NCI-H345 treated with DMSO at 0.1 percent for 48 hours (cell line): ENCODE results near the gene MMP25.
"Not testable (repeated sequence)": the region's sequence is repeated elsewhere in the genome, so short reads cannot be mapped to it uniquely, and the experiment has no call there.

ENCODE experiments used
- DNase-seq: peaks from one replicate; lab custom pipeline; 2025; ENCODE audit not compliant: unreplicated experiment; lab: John Stamatoyannopoulos, UW

The MMP25 gene

GRCh38 chr16:3053330-3053710 lies 7.0 kb downstream of the MMP25 start:
- DNase-seq = not testable (repeated sequence)

- no peak for DNase-seq
Observed at GRCh38 chr16:3054965-3055733, 8.8 kb downstream of the MMP25 start.

- not testable (repeated sequence) for DNase-seq
Observed at GRCh38 chr16:3055734-3056115, 9.4 kb downstream of the MMP25 start.

- DNase-seq = no peak
Observed at GRCh38 chr16:3056336-3057180, 10.2 kb downstream of the MMP25 start.

- no peak for DNase-seq
Observed at GRCh38 chr16:3057181-3058138, 11.1 kb downstream of the MMP25 start.

GRCh38 chr16:3058139-3059030 lies 12.0 kb downstream of the MMP25 start:
- no peak for DNase-seq

GRCh38 chr16:3059041-3059722 lies 12.8 kb downstream of the MMP25 start:
- peak; percentile 56 for DNase-seq

GRCh38 chr16:3059723-3060242 lies 13.4 kb downstream of the MMP25 start:
- no peak for DNase-seq

- DNase-seq = no peak
Observed at GRCh38 chr16:3060339-3061127, 14.2 kb downstream of the MMP25 start.

GRCh38 chr16:3062553-3062952 lies 16.2 kb downstream of the MMP25 start:
- DNase-seq = no peak

- no peak for DNase-seq
Observed at GRCh38 chr16:3063625-3064386, 17.4 kb downstream of the MMP25 start.

- no peak for DNase-seq
Observed at GRCh38 chr16:3065069-3065741, 18.8 kb downstream of the MMP25 start, which contains the start of gene IL32. TSS of gene IL32 (plus strand) at chr16:3065640. CDS start at chr16:3065812, 172 bp downstream.

- no peak for DNase-seq
Observed at GRCh38 chr16:3065742-3066439, 19.5 kb downstream of the MMP25 start.

GRCh38 chr16:3066440-3066748 lies 20.0 kb downstream of the MMP25 start:
- DNase-seq = no peak

GRCh38 chr16:3068487-3068886 lies 22.1 kb downstream of the MMP25 start:
- no peak for DNase-seq

- DNase-seq = not testable (repeated sequence)
Observed at GRCh38 chr16:3069146-3069545, 22.8 kb downstream of the MMP25 start.
